Neural cell (in vitro differentiated cells): ENCODE results near the gene LHFPL6. TPM values are rescaled to one million over a fixed set of nuclear protein-coding genes. Genes with fewer than 3 reads are reported as not detected.

Experiments
- H2AFZ ChIP-seq: fragments of 200-600, 300-800 bp; sonication (generic), shearing (Covaris generic); 2 replicates; pipeline ENCODE4 v1.6.0; 2014; ENCODE audit warnings: low read depth, mild to moderate bottlenecking, antibody characterized with exemption, low read length, moderate library complexity
- H3F3A ChIP-seq: fragments of 200-600 bp; shearing (Covaris generic); 2 replicates; pipeline ENCODE4 v1.6.1; 2016; ENCODE audit warnings: mild to moderate bottlenecking, moderate library complexity, mixed read lengths, antibody characterized with exemption, low read length; ENCODE audit not compliant: insufficient read depth, poor library complexity, severe bottlenecking
- H3K27ac ChIP-seq: fragments of 200-600, 300-800 bp; sonication (generic), shearing (Covaris generic); 2 replicates; pipeline ENCODE4 v1.5.1; 2014; ENCODE audit warnings: mild to moderate bottlenecking, low read length, moderate library complexity
- H3K27me3 ChIP-seq: fragments of 300-800, 200-600 bp; sonication (generic), shearing (Covaris generic); 2 replicates; pipeline ENCODE4 v1.6.0; 2014; ENCODE audit warnings: mild to moderate bottlenecking, low read depth, low read length, moderate library complexity; ENCODE audit not compliant: insufficient read depth
- H3K36me3 ChIP-seq: fragments of 300-800, 200-600 bp; sonication (generic), shearing (Covaris generic); 2 replicates; pipeline ENCODE4 v1.5.1; 2014; ENCODE audit warnings: mild to moderate bottlenecking, antibody characterized with exemption, low read length, moderate library complexity; ENCODE audit not compliant: insufficient read depth
- H3K4me2 ChIP-seq: fragments of 300-800, 200-600 bp; sonication (generic), shearing (Covaris generic); 2 replicates; pipeline ENCODE4 v1.6.0; 2014; ENCODE audit warnings: mild to moderate bottlenecking, low read length
- H3K4me3 ChIP-seq: fragments of 300-800, 200-600 bp; sonication (generic), shearing (Covaris generic); 2 replicates; pipeline ENCODE4 v1.5.1; 2014; ENCODE audit warnings: mild to moderate bottlenecking, low read length, moderate library complexity
- H3K79me2 ChIP-seq: fragments of 200-600 bp; shearing (Covaris generic); replicated peaks from 2 replicates; pipeline ENCODE4 v1.6.0; 2014; ENCODE audit warnings: mild to moderate bottlenecking, low read length, moderate library complexity; ENCODE audit not compliant: insufficient read depth
- H3K9ac ChIP-seq: fragments of 300-800, 200-600 bp; sonication (generic), shearing (Covaris generic); 2 replicates; pipeline ENCODE4 v1.6.1; 2016; ENCODE audit warnings: mild to moderate bottlenecking, low read length, mixed read lengths
- H3K9me2 ChIP-seq: fragments of 200-600 bp; shearing (Covaris generic); 2 replicates; pipeline ENCODE4 v1.6.1; 2016; ENCODE audit warnings: mild to moderate bottlenecking, low read length, mixed read lengths; ENCODE audit not compliant: insufficient read depth
- H3K9me3 ChIP-seq: fragments of 200-600, 300-800 bp; sonication (generic), shearing (Covaris generic); 2 replicates; pipeline ENCODE4 v1.6.1; 2016; ENCODE audit warnings: mild to moderate bottlenecking, mixed run types, low read length, moderate library complexity, mixed read lengths
- H4K20me1 ChIP-seq: fragments of 200-600 bp; shearing (Covaris generic); 2 replicates; pipeline ENCODE4 v1.6.1; 2016; ENCODE audit warnings: mild to moderate bottlenecking, mixed run types; ENCODE audit not compliant: insufficient read depth
- EP300 ChIP-seq: fragments of 450-650 bp; conservative IDR thresholded peaks from 2 replicates; pipeline ENCODE4 v1.6.1; 2014; ENCODE audit warnings: antibody characterized with exemption, mild to moderate bottlenecking, moderate library complexity; ENCODE audit not compliant: poor library complexity, severe bottlenecking
- EZH2 ChIP-seq: fragments of 200-600, 300-800 bp; shearing (Covaris generic), sonication (generic); IDR thresholded peaks from 2 replicates; pipeline ENCODE4 v1.6.1; 2014; ENCODE audit warnings: antibody characterized with exemption, low read length, borderline replicate concordance, mild to moderate bottlenecking; ENCODE audit not compliant: insufficient read depth, poor library complexity, severe bottlenecking
- MXI1 ChIP-seq: fragments of 450-650 bp; conservative IDR thresholded peaks from 2 replicates; pipeline ENCODE4 v1.6.1; 2014; ENCODE audit warnings: antibody characterized with exemption, mild to moderate bottlenecking; ENCODE audit not compliant: poor library complexity, severe bottlenecking
- POLR2AphosphoS5 ChIP-seq: IDR thresholded peaks from 2 replicates; pipeline ENCODE4 v1.6.1; 2012
- RAD21 ChIP-seq: fragments of 450-650 bp; conservative IDR thresholded peaks from 2 replicates; pipeline ENCODE4 v1.6.1; 2014; ENCODE audit warnings: antibody characterized with exemption, mild to moderate bottlenecking, moderate library complexity
- SMC3 ChIP-seq: fragments of 450-650 bp; conservative IDR thresholded peaks from 2 replicates; pipeline ENCODE4 v1.6.1; 2014; ENCODE audit warnings: antibody characterized with exemption, mild to moderate bottlenecking, moderate library complexity; ENCODE audit not compliant: poor library complexity
- TAF1 ChIP-seq: IDR thresholded peaks from 2 replicates; pipeline ENCODE4 v1.6.1; 2012; ENCODE audit warnings: low read depth
- polyA plus RNA-seq: library from polyadenylated mRNA; depleted of rRNA; stranded (reverse); fragments of >200 nt; gene quantifications from 2 replicates; pipeline ENCODE4 v1.2.3, GENCODE V29; 2014
- TF ChIP-seq, protein P1 (sequence below): IDR thresholded peaks from 2 replicates; pipeline ENCODE4 v1.6.1; 2012; ENCODE audit warnings: borderline replicate concordance
- TF ChIP-seq, protein P2 (sequence below): fragments of 450-650 bp; IDR thresholded peaks from 2 replicates; pipeline ENCODE4 v1.5.1; 2014; ENCODE audit warnings: antibody characterized with exemption, mild to moderate bottlenecking, moderate library complexity; ENCODE audit not compliant: poor library complexity, severe bottlenecking

LHFPL6 gene
- polyA plus RNA-seq, 1 donor from 2014 or later: 36.3 TPM

DNA sequence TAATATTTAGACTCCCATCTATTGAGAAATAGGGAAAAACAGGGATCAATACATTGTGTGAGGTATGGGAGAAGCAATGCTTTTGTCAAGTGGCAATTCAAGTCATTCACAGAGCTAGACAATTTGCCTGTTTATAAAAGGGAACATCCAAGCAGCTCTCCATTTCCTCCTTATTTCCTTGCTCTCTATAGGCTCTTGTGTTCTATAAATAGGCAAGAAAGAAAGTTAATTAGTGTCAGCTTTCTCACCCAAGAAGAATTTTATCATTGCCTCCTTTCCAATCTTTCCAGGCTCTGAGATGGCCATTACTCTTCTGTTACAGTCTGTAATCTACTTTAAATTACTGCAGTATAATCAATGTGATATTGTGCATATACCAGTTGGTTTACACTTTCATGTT lies 199.9 kb downstream of the LHFPL6 start:
- no peak overlapping the region for H3K27ac ChIP-seq
- no peaks in the 10 kb centered on the region for H3K9me2 ChIP-seq
- H3K4me2 ChIP-seq: no peak overlapping the region
- H3K36me3 ChIP-seq: no peaks in the 10 kb centered on the region
- no peaks in the 10 kb centered on the region for H4K20me1 ChIP-seq
- H3K79me2 ChIP-seq: no peaks in the 10 kb centered on the region
- no peak for TF ChIP-seq EP300
- no peak for TF ChIP-seq RAD21
- no peak for TF ChIP-seq EZH2
- TF ChIP-seq POLR2AphosphoS5: no peak
- TF ChIP-seq TAF1: no peak
- no peak for TF ChIP-seq MXI1
- TF ChIP-seq, protein P1, sequence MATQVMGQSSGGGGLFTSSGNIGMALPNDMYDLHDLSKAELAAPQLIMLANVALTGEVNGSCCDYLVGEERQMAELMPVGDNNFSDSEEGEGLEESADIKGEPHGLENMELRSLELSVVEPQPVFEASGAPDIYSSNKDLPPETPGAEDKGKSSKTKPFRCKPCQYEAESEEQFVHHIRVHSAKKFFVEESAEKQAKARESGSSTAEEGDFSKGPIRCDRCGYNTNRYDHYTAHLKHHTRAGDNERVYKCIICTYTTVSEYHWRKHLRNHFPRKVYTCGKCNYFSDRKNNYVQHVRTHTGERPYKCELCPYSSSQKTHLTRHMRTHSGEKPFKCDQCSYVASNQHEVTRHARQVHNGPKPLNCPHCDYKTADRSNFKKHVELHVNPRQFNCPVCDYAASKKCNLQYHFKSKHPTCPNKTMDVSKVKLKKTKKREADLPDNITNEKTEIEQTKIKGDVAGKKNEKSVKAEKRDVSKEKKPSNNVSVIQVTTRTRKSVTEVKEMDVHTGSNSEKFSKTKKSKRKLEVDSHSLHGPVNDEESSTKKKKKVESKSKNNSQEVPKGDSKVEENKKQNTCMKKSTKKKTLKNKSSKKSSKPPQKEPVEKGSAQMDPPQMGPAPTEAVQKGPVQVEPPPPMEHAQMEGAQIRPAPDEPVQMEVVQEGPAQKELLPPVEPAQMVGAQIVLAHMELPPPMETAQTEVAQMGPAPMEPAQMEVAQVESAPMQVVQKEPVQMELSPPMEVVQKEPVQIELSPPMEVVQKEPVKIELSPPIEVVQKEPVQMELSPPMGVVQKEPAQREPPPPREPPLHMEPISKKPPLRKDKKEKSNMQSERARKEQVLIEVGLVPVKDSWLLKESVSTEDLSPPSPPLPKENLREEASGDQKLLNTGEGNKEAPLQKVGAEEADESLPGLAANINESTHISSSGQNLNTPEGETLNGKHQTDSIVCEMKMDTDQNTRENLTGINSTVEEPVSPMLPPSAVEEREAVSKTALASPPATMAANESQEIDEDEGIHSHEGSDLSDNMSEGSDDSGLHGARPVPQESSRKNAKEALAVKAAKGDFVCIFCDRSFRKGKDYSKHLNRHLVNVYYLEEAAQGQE: no peak
- TF ChIP-seq SMC3: no peak
- TF ChIP-seq, protein P2, sequence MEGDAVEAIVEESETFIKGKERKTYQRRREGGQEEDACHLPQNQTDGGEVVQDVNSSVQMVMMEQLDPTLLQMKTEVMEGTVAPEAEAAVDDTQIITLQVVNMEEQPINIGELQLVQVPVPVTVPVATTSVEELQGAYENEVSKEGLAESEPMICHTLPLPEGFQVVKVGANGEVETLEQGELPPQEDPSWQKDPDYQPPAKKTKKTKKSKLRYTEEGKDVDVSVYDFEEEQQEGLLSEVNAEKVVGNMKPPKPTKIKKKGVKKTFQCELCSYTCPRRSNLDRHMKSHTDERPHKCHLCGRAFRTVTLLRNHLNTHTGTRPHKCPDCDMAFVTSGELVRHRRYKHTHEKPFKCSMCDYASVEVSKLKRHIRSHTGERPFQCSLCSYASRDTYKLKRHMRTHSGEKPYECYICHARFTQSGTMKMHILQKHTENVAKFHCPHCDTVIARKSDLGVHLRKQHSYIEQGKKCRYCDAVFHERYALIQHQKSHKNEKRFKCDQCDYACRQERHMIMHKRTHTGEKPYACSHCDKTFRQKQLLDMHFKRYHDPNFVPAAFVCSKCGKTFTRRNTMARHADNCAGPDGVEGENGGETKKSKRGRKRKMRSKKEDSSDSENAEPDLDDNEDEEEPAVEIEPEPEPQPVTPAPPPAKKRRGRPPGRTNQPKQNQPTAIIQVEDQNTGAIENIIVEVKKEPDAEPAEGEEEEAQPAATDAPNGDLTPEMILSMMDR: no peak
- H2AFZ ChIP-seq: no peak overlapping the region
- H3K4me3 ChIP-seq: no peak overlapping the region
- no peak overlapping the region for H3K9ac ChIP-seq
- no peaks in the 10 kb centered on the region for H3F3A ChIP-seq
- H3K27me3 ChIP-seq: no peaks in the 10 kb centered on the region
- no peaks in the 10 kb centered on the region for H3K9me3 ChIP-seq

DNA sequence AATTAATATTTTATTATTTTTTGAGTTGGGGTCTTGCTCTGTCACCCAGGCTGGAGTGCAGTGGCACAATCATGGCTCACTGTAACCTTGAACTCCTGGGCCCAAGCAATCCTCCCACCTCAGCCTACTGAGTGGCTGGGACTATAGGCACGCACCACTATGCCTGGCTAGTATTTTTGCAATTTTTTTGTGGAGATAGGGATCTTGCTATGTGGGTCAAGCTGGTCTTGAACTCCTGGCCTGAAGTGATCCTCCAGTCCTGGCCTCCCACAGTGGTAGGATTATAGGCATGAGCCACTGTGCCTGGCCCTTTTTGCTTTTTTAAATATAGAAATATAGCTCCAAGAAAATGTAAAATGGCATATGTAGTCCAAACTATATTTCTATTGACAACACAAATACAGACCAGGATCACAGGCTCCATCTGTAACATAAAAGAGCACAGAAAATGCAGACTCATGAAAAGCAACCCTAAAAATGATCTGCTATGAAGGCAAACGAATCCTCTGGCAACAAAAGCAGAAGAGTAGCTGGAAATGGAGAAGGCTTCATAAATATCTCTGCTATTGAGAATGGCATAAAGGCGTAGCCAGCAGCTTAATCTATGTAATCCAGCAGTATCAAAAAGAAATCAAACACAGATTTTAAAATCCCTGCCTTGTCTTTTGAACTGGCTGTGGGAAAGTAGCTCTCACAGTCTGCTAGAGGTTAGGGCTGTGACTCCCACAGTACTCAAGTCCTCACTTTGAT lies 200.6 kb downstream of the LHFPL6 start:
- H3K27me3 ChIP-seq: no peaks in the 10 kb centered on the region
- no peak overlapping the region for H2AFZ ChIP-seq
- TF ChIP-seq, protein P2: no peak
- TF ChIP-seq EP300 (no peak), TAF1 (no peak), RAD21 (no peak), POLR2AphosphoS5 (no peak), EZH2 (no peak), SMC3 (no peak), MXI1 (no peak)
- TF ChIP-seq, protein P1: no peak
- no peaks in the 10 kb centered on the region for H3K9me2 ChIP-seq
- no peaks in the 10 kb centered on the region for H3K36me3 ChIP-seq
- H3K4me2 ChIP-seq: no peak overlapping the region
- H3K9me3 ChIP-seq: no peaks in the 10 kb centered on the region
- no peaks in the 10 kb centered on the region for H3K79me2 ChIP-seq
- H3K4me3 ChIP-seq: no peak overlapping the region
- H3K27ac ChIP-seq: no peak overlapping the region
- no peaks in the 10 kb centered on the region for H4K20me1 ChIP-seq
- H3F3A ChIP-seq: no peaks in the 10 kb centered on the region
- no peak overlapping the region for H3K9ac ChIP-seq
